ENCODE results near the gene ZNF100.

The ZNF100 gene

DNA sequence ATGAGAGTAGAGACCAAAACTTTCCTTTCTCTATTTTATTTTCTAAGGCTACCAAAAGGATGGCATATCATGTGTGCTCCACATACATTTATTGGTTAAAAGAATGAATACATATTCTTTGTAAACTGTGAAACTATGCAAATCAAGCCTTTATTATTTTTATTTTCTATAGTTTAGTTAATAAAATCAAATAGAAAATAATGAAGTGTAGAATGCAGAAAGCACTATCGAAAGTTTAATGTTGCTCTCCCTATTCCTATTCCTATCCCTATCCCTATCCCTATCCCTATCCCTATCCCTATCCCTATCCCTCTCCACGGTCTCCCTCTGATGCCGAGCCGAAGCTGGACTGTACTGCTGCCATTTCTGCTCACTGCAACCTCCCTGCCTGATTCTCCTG lies 60.3 kb downstream of the ZNF100 start:
- TF ChIP-seq, protein P1, sequence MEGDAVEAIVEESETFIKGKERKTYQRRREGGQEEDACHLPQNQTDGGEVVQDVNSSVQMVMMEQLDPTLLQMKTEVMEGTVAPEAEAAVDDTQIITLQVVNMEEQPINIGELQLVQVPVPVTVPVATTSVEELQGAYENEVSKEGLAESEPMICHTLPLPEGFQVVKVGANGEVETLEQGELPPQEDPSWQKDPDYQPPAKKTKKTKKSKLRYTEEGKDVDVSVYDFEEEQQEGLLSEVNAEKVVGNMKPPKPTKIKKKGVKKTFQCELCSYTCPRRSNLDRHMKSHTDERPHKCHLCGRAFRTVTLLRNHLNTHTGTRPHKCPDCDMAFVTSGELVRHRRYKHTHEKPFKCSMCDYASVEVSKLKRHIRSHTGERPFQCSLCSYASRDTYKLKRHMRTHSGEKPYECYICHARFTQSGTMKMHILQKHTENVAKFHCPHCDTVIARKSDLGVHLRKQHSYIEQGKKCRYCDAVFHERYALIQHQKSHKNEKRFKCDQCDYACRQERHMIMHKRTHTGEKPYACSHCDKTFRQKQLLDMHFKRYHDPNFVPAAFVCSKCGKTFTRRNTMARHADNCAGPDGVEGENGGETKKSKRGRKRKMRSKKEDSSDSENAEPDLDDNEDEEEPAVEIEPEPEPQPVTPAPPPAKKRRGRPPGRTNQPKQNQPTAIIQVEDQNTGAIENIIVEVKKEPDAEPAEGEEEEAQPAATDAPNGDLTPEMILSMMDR (IDR thresholded peaks at IDR 0.05): no peak
- Histone ChIP-seq H3K27me3 (no peaks in the 10 kb centered on the region), H3K9me3 (no peaks in the 10 kb centered on the region), H3K4me3 (ENCODE audit: low read depth in 1 of 2, low read length in 1 of 2) (no peak overlapping the region), H3K4me1 (ENCODE audit: control insufficient read depth in 1 of 2, insufficient read depth in 1 of 2, low read depth in 1 of 2, low read length in 1 of 2) (no peaks in the 10 kb centered on the region), H3K36me3 (no peaks in the 10 kb centered on the region), H3K27ac (no peak overlapping the region)

DNA sequence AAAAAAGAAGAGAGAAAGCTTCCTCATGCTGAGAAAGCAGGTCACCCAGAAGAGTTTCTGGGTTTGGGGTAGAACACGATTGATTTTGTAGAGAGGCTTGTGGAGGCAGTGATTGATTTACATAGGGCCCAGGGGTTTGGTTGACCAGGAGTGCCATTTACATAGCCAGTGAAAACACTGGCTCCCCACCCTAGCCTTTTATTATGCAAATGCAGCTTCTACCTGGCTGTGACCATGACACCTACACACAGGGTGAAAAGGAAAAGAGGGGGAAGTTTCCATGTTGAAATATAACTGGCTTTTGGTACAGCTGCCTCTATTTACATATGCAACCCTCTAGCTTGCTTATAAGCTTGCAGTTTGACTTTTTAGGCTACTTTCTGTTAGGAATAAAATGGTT lies 62.0 kb downstream of the ZNF100 start:
- Histone ChIP-seq H3K27me3 (no peaks in the 10 kb centered on the region), H3K27ac (no peak overlapping the region), H3K9me3 (no peaks in the 10 kb centered on the region), H3K4me1 (ENCODE audit: control insufficient read depth in 1 of 2, insufficient read depth in 1 of 2, low read depth in 1 of 2, low read length in 1 of 2) (no peaks in the 10 kb centered on the region), H3K4me3 (ENCODE audit: low read depth in 1 of 2, low read length in 1 of 2) (no peak overlapping the region), H3K36me3 (no peaks in the 10 kb centered on the region)
- TF ChIP-seq, protein P1 (IDR thresholded peaks at IDR 0.05): no peak

DNA sequence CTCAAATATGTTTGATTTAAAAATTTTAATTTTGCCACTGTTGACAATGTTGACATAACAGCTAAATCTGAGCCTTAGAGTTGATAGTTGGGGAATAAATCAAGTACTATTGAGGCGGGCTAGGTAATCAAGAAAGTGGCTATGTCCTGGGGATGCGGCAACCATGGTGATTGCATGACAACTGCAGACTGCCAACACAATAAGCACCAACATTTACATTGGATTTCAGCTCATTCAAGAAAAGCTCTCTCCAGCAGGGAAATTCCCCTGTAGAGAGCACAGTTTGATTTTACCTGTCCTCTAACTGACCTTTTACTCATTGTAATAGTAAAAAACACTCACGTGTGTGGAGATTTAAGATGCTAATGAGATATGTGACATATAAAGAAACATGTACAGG lies 63.1 kb downstream of the ZNF100 start:
- TF ChIP-seq, protein P1 (IDR thresholded peaks at IDR 0.05): no peak
- H3K36me3 ChIP-seq: no peaks in the 10 kb centered on the region
- H3K4me1 ChIP-seq (ENCODE audit: control insufficient read depth in 1 of 2, insufficient read depth in 1 of 2, low read depth in 1 of 2, low read length in 1 of 2): no peaks in the 10 kb centered on the region
- H3K27ac ChIP-seq: no peak overlapping the region
- no peaks in the 10 kb centered on the region for H3K27me3 ChIP-seq
- no peak overlapping the region for H3K4me3 ChIP-seq (ENCODE audit: low read depth in 1 of 2, low read length in 1 of 2)
- no peaks in the 10 kb centered on the region for H3K9me3 ChIP-seq

DNA sequence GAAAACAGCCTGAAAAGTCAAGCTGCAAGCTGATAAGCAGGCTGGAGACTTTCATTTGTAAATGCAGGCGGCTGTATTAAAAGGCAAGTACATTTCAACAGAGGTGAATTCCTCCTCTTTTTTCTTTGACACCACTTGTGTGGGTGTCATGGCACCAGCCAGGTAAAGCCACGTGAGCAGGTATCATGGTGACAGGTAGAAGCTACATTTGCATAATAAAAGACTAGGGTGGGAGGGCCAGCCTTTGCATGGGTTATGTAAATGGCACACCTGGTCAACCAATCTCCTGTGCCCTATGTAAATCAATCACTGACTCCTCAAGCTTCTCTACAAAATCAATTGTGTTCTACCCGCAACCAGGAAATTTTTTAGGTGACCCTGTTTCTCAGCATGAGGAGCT lies 68.2 kb downstream of the ZNF100 start:
- Histone ChIP-seq H3K4me3 (ENCODE audit: low read depth in 1 of 2, low read length in 1 of 2) (no peak overlapping the region), H3K27me3 (no peaks in the 10 kb centered on the region), H3K27ac (no peak overlapping the region), H3K9me3 (no peaks in the 10 kb centered on the region), H3K36me3 (no peaks in the 10 kb centered on the region), H3K4me1 (ENCODE audit: control insufficient read depth in 1 of 2, insufficient read depth in 1 of 2, low read depth in 1 of 2, low read length in 1 of 2) (no peaks in the 10 kb centered on the region)
- TF ChIP-seq, protein P1 (IDR thresholded peaks at IDR 0.05): no peak

DNA sequence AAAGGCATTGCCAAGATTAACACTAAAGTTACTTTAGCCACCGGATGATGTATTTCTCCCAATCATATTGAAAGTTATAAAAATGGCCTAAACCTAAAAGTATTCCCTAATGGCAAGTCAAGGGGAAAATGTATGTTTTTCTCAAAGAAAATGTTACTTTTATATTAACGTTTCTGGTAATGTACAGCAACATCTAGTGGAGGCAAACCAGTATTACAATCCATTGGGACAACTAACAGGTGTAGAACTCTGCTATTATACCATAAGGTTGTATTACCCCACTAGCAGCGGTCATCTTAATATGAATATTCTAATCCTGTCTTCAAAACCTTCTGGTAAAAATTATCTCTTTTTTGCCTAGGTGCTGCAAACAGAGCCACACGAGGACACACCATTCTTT lies 69.2 kb downstream of the ZNF100 start:
- Histone ChIP-seq H3K36me3 (no peaks in the 10 kb centered on the region), H3K4me3 (ENCODE audit: low read depth in 1 of 2, low read length in 1 of 2) (no peak overlapping the region), H3K4me1 (ENCODE audit: control insufficient read depth in 1 of 2, insufficient read depth in 1 of 2, low read depth in 1 of 2, low read length in 1 of 2) (no peaks in the 10 kb centered on the region), H3K9me3 (no peaks in the 10 kb centered on the region), H3K27me3 (no peaks in the 10 kb centered on the region), H3K27ac (no peak overlapping the region)
- TF ChIP-seq, protein P1 (IDR thresholded peaks at IDR 0.05): peak; percentile 74

DNA sequence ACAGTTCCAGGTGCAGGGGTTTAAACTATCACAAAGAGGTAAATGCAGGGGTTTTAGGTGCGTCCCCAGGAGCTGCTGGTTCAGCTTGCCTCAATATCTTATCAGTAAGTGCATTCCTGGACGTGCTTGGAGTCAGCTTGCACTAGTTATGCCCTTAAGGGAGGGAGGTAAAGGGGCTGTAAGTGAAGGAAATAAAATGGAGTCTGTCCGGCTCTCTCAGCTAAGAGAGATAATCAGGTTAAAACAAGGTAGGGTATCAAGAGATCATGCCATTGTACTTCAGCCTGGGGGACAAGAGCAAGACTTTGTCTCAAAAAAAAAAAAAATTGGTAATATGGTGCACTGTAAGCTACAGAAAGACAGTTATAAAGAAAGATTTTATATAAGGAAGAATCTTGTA lies 69.7 kb downstream of the ZNF100 start:
- Histone ChIP-seq H3K9me3 (no peaks in the 10 kb centered on the region), H3K27ac (no peak overlapping the region), H3K27me3 (no peaks in the 10 kb centered on the region), H3K4me1 (ENCODE audit: control insufficient read depth in 1 of 2, insufficient read depth in 1 of 2, low read depth in 1 of 2, low read length in 1 of 2) (no peaks in the 10 kb centered on the region), H3K36me3 (no peaks in the 10 kb centered on the region), H3K4me3 (ENCODE audit: low read depth in 1 of 2, low read length in 1 of 2) (no peak overlapping the region)
- TF ChIP-seq, protein P1 (IDR thresholded peaks at IDR 0.05): no peak
